ENCODE measurements around the gene ARAP2.

The ARAP2 gene

GRCh38 chr4:36244257-36245082 is at the start of gene ARAP2:
TSS of gene ARAP2 (minus strand) at chr4:36244514. CDS start at chr4:36229486, 15,028 bp downstream.
- DNase-seq = no peak

GRCh38 chr4:36292556-36293188 is 48.4 kb upstream of the ARAP2 start:
- no peak for DNase-seq

GRCh38 chr4:36290641-36291040 is 46.3 kb upstream of the ARAP2 start:
- no peak for DNase-seq

- no peak for DNase-seq
These were observed 44.6 kb upstream of the ARAP2 start for GRCh38 chr4:36288731-36289426.

- DNase-seq = no peak
These were observed 42.2 kb upstream of the ARAP2 start for GRCh38 chr4:36286481-36286871.

- DNase-seq = no peak
These were observed 41.6 kb upstream of the ARAP2 start for GRCh38 chr4:36285784-36286480.

GRCh38 chr4:36283912-36284465 is 39.7 kb upstream of the ARAP2 start:
- no peak for DNase-seq

GRCh38 chr4:36282503-36283030 is 38.3 kb upstream of the ARAP2 start:
- no peak for DNase-seq

GRCh38 chr4:36281384-36282106 is 37.2 kb upstream of the ARAP2 start, which contains the start of gene DTHD1:
TSS of gene DTHD1 (plus strand) at chr4:36281616. CDS start at chr4:36281759, 143 bp downstream.
- DNase-seq = no peak

GRCh38 chr4:36280555-36280954 is 36.2 kb upstream of the ARAP2 start:
- DNase-seq = peak; percentile 93

- no peak for DNase-seq
These were observed 34.5 kb upstream of the ARAP2 start for GRCh38 chr4:36278789-36279188.

- no peak for DNase-seq
These were observed 33.2 kb upstream of the ARAP2 start for GRCh38 chr4:36277533-36277932.

GRCh38 chr4:36274158-36274557 is 29.8 kb upstream of the ARAP2 start:
- DNase-seq = no peak

- DNase-seq = no peak
These were observed 29.0 kb upstream of the ARAP2 start for GRCh38 chr4:36273276-36273675.

GRCh38 chr4:36269533-36270173 is 25.3 kb upstream of the ARAP2 start:
- no peak for DNase-seq

GRCh38 chr4:36269101-36269500 is 24.8 kb upstream of the ARAP2 start:
- no peak for DNase-seq

GRCh38 chr4:36267486-36268268 is 23.4 kb upstream of the ARAP2 start:
- no peak for DNase-seq

GRCh38 chr4:36264207-36264826 is 20.0 kb upstream of the ARAP2 start:
- no peak for DNase-seq

GRCh38 chr4:36260731-36261130 is 16.4 kb upstream of the ARAP2 start:
- no peak for DNase-seq

GRCh38 chr4:36256398-36256891 is 12.1 kb upstream of the ARAP2 start:
- no peak for DNase-seq
